Activated CD4-positive, alpha-beta T cell treated with anti-CD3 and anti-CD28 coated beads, Interleukin-2, Interleukin-6, amounts not matched to agents 100 ng/mL and 50 ng/mL, durations not matched to agents 16 hours and 8 hours (primary cell): ENCODE measurements around the gene ADH5.
"Not testable (repeated sequence)": the region's sequence is repeated elsewhere in the genome, so short reads cannot be mapped to it uniquely, and the experiment has no call there.

ENCODE experiments used
- DNase-seq: peaks from one replicate; pipeline ENCODE4 v3.0.0-alpha.2; 2020

Gene ADH5

GRCh38 chr4:99028187-99028586 lies 60.4 kb downstream of the ADH5 start:
- DNase-seq = no peak

GRCh38 chr4:99027304-99027703 lies 61.3 kb downstream of the ADH5 start:
- no peak for DNase-seq

DNA sequence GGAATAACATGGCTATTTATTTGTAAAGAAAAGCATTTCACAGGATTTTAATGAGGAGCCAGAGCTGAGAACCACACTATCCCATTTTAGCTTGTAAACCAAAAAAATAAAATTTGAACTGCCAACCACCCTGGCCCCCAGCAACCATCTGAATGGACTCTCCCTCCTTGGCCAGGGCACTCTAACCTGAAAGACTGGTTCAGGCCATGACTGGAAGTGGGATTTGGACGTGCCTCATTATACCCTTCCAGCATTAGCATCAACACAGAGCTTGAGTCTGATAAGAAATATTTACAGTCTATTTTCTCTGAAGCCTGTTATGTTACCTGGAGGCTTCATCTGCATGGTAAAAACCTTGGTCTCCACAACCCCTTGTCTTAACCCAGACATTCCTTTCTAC lies 63.1 kb downstream of the ADH5 start:
- no peak for DNase-seq

- no peak for DNase-seq
Measured at GRCh38 chr4:99024481-99025275, 63.9 kb downstream of the ADH5 start.

- not testable (repeated sequence) for DNase-seq
Measured at GRCh38 chr4:99023800-99024251, 64.8 kb downstream of the ADH5 start.

- no peak for DNase-seq
Measured at GRCh38 chr4:99022566-99022965, 66.0 kb downstream of the ADH5 start.

DNA sequence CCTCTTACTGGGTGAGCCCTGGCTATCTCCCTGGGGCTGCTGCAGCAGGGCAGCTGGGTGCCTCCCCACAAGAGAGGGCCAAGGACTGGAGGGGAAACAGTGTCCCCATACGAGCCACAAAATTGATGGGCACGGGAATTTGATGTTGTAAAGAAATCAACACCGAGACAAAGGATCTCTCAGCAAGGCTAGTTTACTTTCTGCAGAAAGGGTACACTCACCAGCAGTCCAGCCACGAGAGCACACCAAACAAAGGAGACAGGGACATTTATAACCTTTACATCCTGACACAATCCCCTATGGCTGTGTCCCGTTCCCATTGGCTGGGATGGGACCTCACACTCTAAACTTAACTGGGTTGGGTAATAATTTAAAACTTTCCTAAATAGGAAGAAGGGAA lies 67.2 kb downstream of the ADH5 start:
- DNase-seq = no peak
